Activated T-cell treated with anti-CD3 and anti-CD28 coated beads for 24 hours (primary cell): ENCODE data around the gene KRTAP9-3.
"Not testable (repeated sequence)": the region's sequence is repeated elsewhere in the genome, so short reads cannot be mapped to it uniquely, and the experiment has no call there.

Experiments
- DNase-seq: peaks from one replicate; pipeline ENCODE4 v3.0.0-alpha.2; 2020; ENCODE audit warnings: low read depth

KRTAP9-3 gene

GRCh38 chr17:41232399-41233105 lies at the start of gene KRTAP9-3:
KRTAP9-3 (plus strand) TSS chr17:41232449; CDS start chr17:41232502, 53 bp downstream.
- DNase-seq: not testable (repeated sequence)

- no peak for DNase-seq
These were observed 47.7 kb upstream of the KRTAP9-3 start, which contains the start of gene KRTAP4-1 for GRCh38 chr17:41184480-41184961. KRTAP4-1 (minus strand) TSS chr17:41184911; CDS start chr17:41184854, 57 bp downstream.

- no peak for DNase-seq
These were observed 47.2 kb upstream of the KRTAP9-3 start for GRCh38 chr17:41185001-41185400.

GRCh38 chr17:41186872-41187271 lies 45.4 kb upstream of the KRTAP9-3 start:
- DNase-seq: no peak

GRCh38 chr17:41189837-41190318 lies 42.4 kb upstream of the KRTAP9-3 start, which contains the start of gene KRTAP9-1:
KRTAP9-1 (plus strand) TSS chr17:41189887; CDS start chr17:41189887, 0 bp downstream.
- DNase-seq: not testable (repeated sequence)

- no peak for DNase-seq
These were observed 41.9 kb upstream of the KRTAP9-3 start for GRCh38 chr17:41190328-41190727.

GRCh38 chr17:41196068-41196467 lies 36.2 kb upstream of the KRTAP9-3 start:
- DNase-seq: no peak

GRCh38 chr17:41199421-41200078 lies 32.7 kb upstream of the KRTAP9-3 start:
- no peak for DNase-seq

GRCh38 chr17:41211845-41212466 lies 20.3 kb upstream of the KRTAP9-3 start:
- DNase-seq: no peak

GRCh38 chr17:41212524-41213169 lies 19.6 kb upstream of the KRTAP9-3 start:
- DNase-seq: no peak

GRCh38 chr17:41215681-41216080 lies 16.6 kb upstream of the KRTAP9-3 start:
- DNase-seq: no peak

- no peak for DNase-seq
These were observed 8.4 kb upstream of the KRTAP9-3 start for GRCh38 chr17:41223821-41224220.

- DNase-seq: no peak
These were observed 6.2 kb upstream of the KRTAP9-3 start for GRCh38 chr17:41226051-41226450.

GRCh38 chr17:41226598-41227095 lies 5.6 kb upstream of the KRTAP9-3 start, which contains the start of gene KRTAP9-2:
KRTAP9-2 (plus strand) TSS chr17:41226648; CDS start chr17:41226655, 7 bp downstream.
- DNase-seq: not testable (repeated sequence)

GRCh38 chr17:41230094-41230493 lies 2.2 kb upstream of the KRTAP9-3 start:
- no peak for DNase-seq

- DNase-seq: no peak
These were observed 518 bp upstream of the KRTAP9-3 start for GRCh38 chr17:41231731-41232130.

GRCh38 chr17:41237116-41237515 lies 4.9 kb downstream of the KRTAP9-3 start:
- DNase-seq: not testable (repeated sequence)

GRCh38 chr17:41237949-41238437 lies 5.7 kb downstream of the KRTAP9-3 start, which contains the start of gene KRTAP9-8:
KRTAP9-8 (plus strand) TSS chr17:41237999; CDS start chr17:41238052, 53 bp downstream.
- not testable (repeated sequence) for DNase-seq

GRCh38 chr17:41246995-41247787 lies 14.9 kb downstream of the KRTAP9-3 start:
- not testable (repeated sequence) for DNase-seq

- not testable (repeated sequence) for DNase-seq
These were observed 17.5 kb downstream of the KRTAP9-3 start, which contains the start of gene KRTAP9-4 for GRCh38 chr17:41249637-41250240. KRTAP9-4 (plus strand) TSS chr17:41249687; CDS start chr17:41249721, 34 bp downstream.
